GM12872 (cell line): ENCODE data around the gene FAM24B.

ENCODE experiments used
- CTCF ChIP-seq: IDR thresholded peaks from 3 replicates; pipeline ENCODE4 v1.5.1; 2011; ENCODE audit warnings: low read depth, mild to moderate bottlenecking, low read length, moderate library complexity; ENCODE audit not compliant: insufficient read depth

The FAM24B gene

GRCh38 chr10:122879339-122880273 lies at the start of gene FAM24B:
Gene FAM24B (minus strand): TSS chr10:122879581. CDS start chr10:122850515, 29,066 bp downstream.
- TF ChIP-seq CTCF = no peak

- no peak for TF ChIP-seq CTCF
Observed at GRCh38 chr10:122915700-122916099, 36.3 kb upstream of the FAM24B start.

- no peak for TF ChIP-seq CTCF
Observed at GRCh38 chr10:122911889-122912484, 32.6 kb upstream of the FAM24B start.

- TF ChIP-seq CTCF = no peak
Observed at GRCh38 chr10:122910310-122910709, 30.9 kb upstream of the FAM24B start, which contains the start of gene FAM24A. Gene FAM24A (plus strand): TSS chr10:122910610. CDS start chr10:122911635, 1,025 bp downstream.

GRCh38 chr10:122894261-122894944 lies 15.0 kb upstream of the FAM24B start:
- no peak for TF ChIP-seq CTCF

GRCh38 chr10:122884166-122884565 lies 4.8 kb upstream of the FAM24B start:
- TF ChIP-seq CTCF = no peak

- no peak for TF ChIP-seq CTCF
Observed at GRCh38 chr10:122882766-122883165, 3.4 kb upstream of the FAM24B start.
